WTC11 (cell line): ENCODE measurements around the gene UTP20. TPM values are rescaled to one million over a fixed set of nuclear protein-coding genes. Genes with fewer than 3 reads are reported as not detected.

ENCODE experiments used
- ATAC-seq: fragments of 200-7000 bp; cut with Tn5 transposase; 2 replicates; pipeline ENCODE4 v1.10.0; 2021; ENCODE audit warnings: mild to moderate bottlenecking, moderate library complexity
- CTCF ChIA-PET: fragments of 300-600 bp; sonication (Branson Sonifier 250); formaldehyde crosslinking; loops from one replicate; lab custom pipeline; 2021; ENCODE audit warnings: antibody characterized with exemption; lab: Charles Lee
- POLR2A ChIA-PET: fragments of 350-600 bp; sonication (Branson Sonifier 250); formaldehyde crosslinking; loops from one replicate; lab custom pipeline; 2021; ENCODE audit warnings: antibody characterized with exemption; lab: Charles Lee
- DNase-seq: peaks from one replicate; pipeline ENCODE4 v3.0.0; 2021; ENCODE audit warnings: low spot score
- H3K27ac Mint-ChIP-seq: 2 replicates; pipeline ENCODE4 v1.8.0; 2021; ENCODE audit warnings: mixed read lengths
- H3K27me3 Mint-ChIP-seq: 2 replicates; pipeline ENCODE4 v1.8.0; 2021; ENCODE audit warnings: low read depth, mild to moderate bottlenecking, moderate library complexity, mixed read lengths
- H3K36me3 Mint-ChIP-seq: 2 replicates; pipeline ENCODE4 v1.8.0; 2021; ENCODE audit warnings: mixed read lengths
- H3K4me1 Mint-ChIP-seq: 2 replicates; pipeline ENCODE4 v1.8.0; 2022; ENCODE audit warnings: mixed read lengths
- H3K4me3 Mint-ChIP-seq: 2 replicates; pipeline ENCODE4 v1.8.0; 2021; ENCODE audit warnings: mild to moderate bottlenecking, moderate library complexity, mixed read lengths
- H3K9me3 Mint-ChIP-seq: 2 replicates; pipeline ENCODE4 v1.8.0; 2021; ENCODE audit warnings: mixed read lengths
- ATF1 ChIP-seq: sonication (generic); formaldehyde crosslinking; IDR thresholded peaks from 2 replicates; pipeline ENCODE4 v1.8.1; 2023; ENCODE audit warnings: mild to moderate bottlenecking, moderate library complexity, missing genetic modification reagents
- ATF3 ChIP-seq: sonication (generic); formaldehyde crosslinking; conservative IDR thresholded peaks from 2 replicates; pipeline ENCODE4 v1.8.1; 2022; ENCODE audit warnings: mild to moderate bottlenecking, missing genetic modification reagents
- CREM ChIP-seq: sonication (generic); formaldehyde crosslinking; IDR thresholded peaks from 2 replicates; pipeline ENCODE4 v1.8.1; 2022; ENCODE audit warnings: mild to moderate bottlenecking, missing genetic modification reagents, moderate library complexity
- ELF4 ChIP-seq: sonication (generic); formaldehyde crosslinking; IDR thresholded peaks from 2 replicates; pipeline ENCODE4 v1.8.1; 2022; ENCODE audit warnings: low read depth, mild to moderate bottlenecking, moderate library complexity, missing genetic modification reagents
- IRF2 ChIP-seq: sonication (generic); formaldehyde crosslinking; IDR thresholded peaks from 2 replicates; pipeline ENCODE4 v1.8.0; 2022; ENCODE audit warnings: low read depth, missing genetic modification reagents, borderline replicate concordance
- KAT7 ChIP-seq: sonication (generic); formaldehyde crosslinking; IDR thresholded peaks from 2 replicates; pipeline ENCODE4 v1.8.1; 2023; ENCODE audit warnings: missing genetic modification reagents, mild to moderate bottlenecking, borderline replicate concordance
- NFYB ChIP-seq: sonication (generic); formaldehyde crosslinking; conservative IDR thresholded peaks from 2 replicates; pipeline ENCODE4 v1.8.0; 2022; ENCODE audit warnings: low read depth, missing genetic modification reagents
- NR2C2 ChIP-seq: sonication (generic); formaldehyde crosslinking; IDR thresholded peaks from 2 replicates; pipeline ENCODE4 v1.8.0; 2022; ENCODE audit warnings: mild to moderate bottlenecking, missing genetic modification reagents
- STAT6 ChIP-seq: sonication (generic); formaldehyde crosslinking; conservative IDR thresholded peaks from 2 replicates; pipeline ENCODE4 v1.8.1; 2023; ENCODE audit warnings: mild to moderate bottlenecking, low read depth, missing genetic modification reagents, moderate library complexity
- ZBTB21 ChIP-seq: sonication (generic); formaldehyde crosslinking; IDR thresholded peaks from 2 replicates; pipeline ENCODE4 v1.8.1; 2023; ENCODE audit warnings: mild to moderate bottlenecking, missing genetic modification reagents, borderline replicate concordance
- ZNF138 ChIP-seq: sonication (generic); formaldehyde crosslinking; conservative IDR thresholded peaks from 2 replicates; pipeline ENCODE4 v1.8.1; 2022; ENCODE audit warnings: mild to moderate bottlenecking, moderate library complexity, missing genetic modification reagents
- total RNA-seq: library from RNA; stranded (reverse); gene quantifications from 3 replicates; pipeline ENCODE4 v1.2.3, GENCODE V29; 2021
- TF ChIP-seq, protein P1 (sequence below): sonication (generic); formaldehyde crosslinking; IDR thresholded peaks from 2 replicates; pipeline ENCODE4 v1.8.0; 2022; ENCODE audit warnings: missing genetic modification reagents
- TF ChIP-seq, protein P2 (sequence below): fragments of 200-600 bp; IDR thresholded peaks from 2 replicates; pipeline ENCODE4 v1.8.0; 2022; ENCODE audit warnings: antibody characterized with exemption
- TF ChIP-seq, protein P3 (sequence below): fragments of 250-450 bp; sonication (Bioruptor Pico); IDR thresholded peaks from 2 replicates; pipeline ENCODE4 v1.9.0; 2021; ENCODE audit warnings: mild to moderate bottlenecking

Gene UTP20
- total RNA-seq, 1 experiment from 2014 or later: 34.1 TPM

GRCh38 chr12:101372431-101372830 lies 92.5 kb downstream of the UTP20 start:
- CTCF ChIA-PET: no interaction called here
- Mint-ChIP-seq H3K27me3 (no peaks in the 10 kb centered on the region), H3K4me1 (no peaks in the 10 kb centered on the region), H3K4me3 (no peak overlapping the region), H3K9me3 (no peaks in the 10 kb centered on the region), H3K36me3 (peaks cover 65% of the 10 kb centered on the region), H3K27ac (peak overlapping the region; percentile 50; the same call in 1 of the 2 replicates)
- POLR2A ChIA-PET: no interaction called here
- ATAC-seq (no peak), DNase-seq (no peak)
- no peak for TF ChIP-seq NR2C2 (CRISPR knock-in tag)
- TF ChIP-seq ATF3 (CRISPR knock-in tag): no peak
- no peak for TF ChIP-seq ZNF138 (CRISPR knock-in tag)
- no peak for TF ChIP-seq CREM (CRISPR knock-in tag)
- TF ChIP-seq, protein P1, sequence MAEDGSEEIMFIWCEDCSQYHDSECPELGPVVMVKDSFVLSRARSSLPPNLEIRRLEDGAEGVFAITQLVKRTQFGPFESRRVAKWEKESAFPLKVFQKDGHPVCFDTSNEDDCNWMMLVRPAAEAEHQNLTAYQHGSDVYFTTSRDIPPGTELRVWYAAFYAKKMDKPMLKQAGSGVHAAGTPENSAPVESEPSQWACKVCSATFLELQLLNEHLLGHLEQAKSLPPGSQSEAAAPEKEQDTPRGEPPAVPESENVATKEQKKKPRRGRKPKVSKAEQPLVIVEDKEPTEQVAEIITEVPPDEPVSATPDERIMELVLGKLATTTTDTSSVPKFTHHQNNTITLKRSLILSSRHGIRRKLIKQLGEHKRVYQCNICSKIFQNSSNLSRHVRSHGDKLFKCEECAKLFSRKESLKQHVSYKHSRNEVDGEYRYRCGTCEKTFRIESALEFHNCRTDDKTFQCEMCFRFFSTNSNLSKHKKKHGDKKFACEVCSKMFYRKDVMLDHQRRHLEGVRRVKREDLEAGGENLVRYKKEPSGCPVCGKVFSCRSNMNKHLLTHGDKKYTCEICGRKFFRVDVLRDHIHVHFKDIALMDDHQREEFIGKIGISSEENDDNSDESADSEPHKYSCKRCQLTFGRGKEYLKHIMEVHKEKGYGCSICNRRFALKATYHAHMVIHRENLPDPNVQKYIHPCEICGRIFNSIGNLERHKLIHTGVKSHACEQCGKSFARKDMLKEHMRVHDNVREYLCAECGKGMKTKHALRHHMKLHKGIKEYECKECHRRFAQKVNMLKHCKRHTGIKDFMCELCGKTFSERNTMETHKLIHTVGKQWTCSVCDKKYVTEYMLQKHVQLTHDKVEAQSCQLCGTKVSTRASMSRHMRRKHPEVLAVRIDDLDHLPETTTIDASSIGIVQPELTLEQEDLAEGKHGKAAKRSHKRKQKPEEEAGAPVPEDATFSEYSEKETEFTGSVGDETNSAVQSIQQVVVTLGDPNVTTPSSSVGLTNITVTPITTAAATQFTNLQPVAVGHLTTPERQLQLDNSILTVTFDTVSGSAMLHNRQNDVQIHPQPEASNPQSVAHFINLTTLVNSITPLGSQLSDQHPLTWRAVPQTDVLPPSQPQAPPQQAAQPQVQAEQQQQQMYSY: no peak

GRCh38 chr12:101375573-101375972 lies 95.7 kb downstream of the UTP20 start:
- TF ChIP-seq STAT6 (CRISPR knock-in tag) (no peak), NFYB (CRISPR knock-in tag) (no peak), ATF1 (CRISPR knock-in tag) (no peak), ZBTB21 (CRISPR knock-in tag) (no peak), ELF4 (CRISPR knock-in tag) (no peak), KAT7 (CRISPR knock-in tag) (no peak), IRF2 (CRISPR knock-in tag) (no peak)
- TF ChIP-seq, protein P2, sequence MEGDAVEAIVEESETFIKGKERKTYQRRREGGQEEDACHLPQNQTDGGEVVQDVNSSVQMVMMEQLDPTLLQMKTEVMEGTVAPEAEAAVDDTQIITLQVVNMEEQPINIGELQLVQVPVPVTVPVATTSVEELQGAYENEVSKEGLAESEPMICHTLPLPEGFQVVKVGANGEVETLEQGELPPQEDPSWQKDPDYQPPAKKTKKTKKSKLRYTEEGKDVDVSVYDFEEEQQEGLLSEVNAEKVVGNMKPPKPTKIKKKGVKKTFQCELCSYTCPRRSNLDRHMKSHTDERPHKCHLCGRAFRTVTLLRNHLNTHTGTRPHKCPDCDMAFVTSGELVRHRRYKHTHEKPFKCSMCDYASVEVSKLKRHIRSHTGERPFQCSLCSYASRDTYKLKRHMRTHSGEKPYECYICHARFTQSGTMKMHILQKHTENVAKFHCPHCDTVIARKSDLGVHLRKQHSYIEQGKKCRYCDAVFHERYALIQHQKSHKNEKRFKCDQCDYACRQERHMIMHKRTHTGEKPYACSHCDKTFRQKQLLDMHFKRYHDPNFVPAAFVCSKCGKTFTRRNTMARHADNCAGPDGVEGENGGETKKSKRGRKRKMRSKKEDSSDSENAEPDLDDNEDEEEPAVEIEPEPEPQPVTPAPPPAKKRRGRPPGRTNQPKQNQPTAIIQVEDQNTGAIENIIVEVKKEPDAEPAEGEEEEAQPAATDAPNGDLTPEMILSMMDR: no peak
- TF ChIP-seq, protein P3, sequence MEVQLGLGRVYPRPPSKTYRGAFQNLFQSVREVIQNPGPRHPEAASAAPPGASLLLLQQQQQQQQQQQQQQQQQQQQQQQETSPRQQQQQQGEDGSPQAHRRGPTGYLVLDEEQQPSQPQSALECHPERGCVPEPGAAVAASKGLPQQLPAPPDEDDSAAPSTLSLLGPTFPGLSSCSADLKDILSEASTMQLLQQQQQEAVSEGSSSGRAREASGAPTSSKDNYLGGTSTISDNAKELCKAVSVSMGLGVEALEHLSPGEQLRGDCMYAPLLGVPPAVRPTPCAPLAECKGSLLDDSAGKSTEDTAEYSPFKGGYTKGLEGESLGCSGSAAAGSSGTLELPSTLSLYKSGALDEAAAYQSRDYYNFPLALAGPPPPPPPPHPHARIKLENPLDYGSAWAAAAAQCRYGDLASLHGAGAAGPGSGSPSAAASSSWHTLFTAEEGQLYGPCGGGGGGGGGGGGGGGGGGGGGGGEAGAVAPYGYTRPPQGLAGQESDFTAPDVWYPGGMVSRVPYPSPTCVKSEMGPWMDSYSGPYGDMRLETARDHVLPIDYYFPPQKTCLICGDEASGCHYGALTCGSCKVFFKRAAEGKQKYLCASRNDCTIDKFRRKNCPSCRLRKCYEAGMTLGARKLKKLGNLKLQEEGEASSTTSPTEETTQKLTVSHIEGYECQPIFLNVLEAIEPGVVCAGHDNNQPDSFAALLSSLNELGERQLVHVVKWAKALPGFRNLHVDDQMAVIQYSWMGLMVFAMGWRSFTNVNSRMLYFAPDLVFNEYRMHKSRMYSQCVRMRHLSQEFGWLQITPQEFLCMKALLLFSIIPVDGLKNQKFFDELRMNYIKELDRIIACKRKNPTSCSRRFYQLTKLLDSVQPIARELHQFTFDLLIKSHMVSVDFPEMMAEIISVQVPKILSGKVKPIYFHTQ: no peak
- H3K4me1 Mint-ChIP-seq: no peaks in the 10 kb centered on the region
- no peak overlapping the region for H3K27ac Mint-ChIP-seq
- H3K36me3 Mint-ChIP-seq: peaks cover 66% of the 10 kb centered on the region
- no peak for ATAC-seq
- no peaks in the 10 kb centered on the region for H3K27me3 Mint-ChIP-seq
- POLR2A ChIA-PET: no interaction called here
- CTCF ChIA-PET: no interaction called here
- DNase-seq: no peak
- H3K9me3 Mint-ChIP-seq: no peaks in the 10 kb centered on the region
- no peak overlapping the region for H3K4me3 Mint-ChIP-seq
